ENCODE results near the gene TTLL5. TPM values are rescaled to one million over a fixed set of nuclear protein-coding genes. Genes with fewer than 3 reads are reported as not detected.

TTLL5 gene
- total RNA-seq, 1 donor from 2014 or later = 37.9 TPM

- POLR2A ChIA-PET = interaction anchor here (0.6 kb wide), 1 partner anchor 1714 kb away, joined by 4 read pairs; no protein-coding TSS in a partner anchor
- TF ChIP-seq, protein P1, sequence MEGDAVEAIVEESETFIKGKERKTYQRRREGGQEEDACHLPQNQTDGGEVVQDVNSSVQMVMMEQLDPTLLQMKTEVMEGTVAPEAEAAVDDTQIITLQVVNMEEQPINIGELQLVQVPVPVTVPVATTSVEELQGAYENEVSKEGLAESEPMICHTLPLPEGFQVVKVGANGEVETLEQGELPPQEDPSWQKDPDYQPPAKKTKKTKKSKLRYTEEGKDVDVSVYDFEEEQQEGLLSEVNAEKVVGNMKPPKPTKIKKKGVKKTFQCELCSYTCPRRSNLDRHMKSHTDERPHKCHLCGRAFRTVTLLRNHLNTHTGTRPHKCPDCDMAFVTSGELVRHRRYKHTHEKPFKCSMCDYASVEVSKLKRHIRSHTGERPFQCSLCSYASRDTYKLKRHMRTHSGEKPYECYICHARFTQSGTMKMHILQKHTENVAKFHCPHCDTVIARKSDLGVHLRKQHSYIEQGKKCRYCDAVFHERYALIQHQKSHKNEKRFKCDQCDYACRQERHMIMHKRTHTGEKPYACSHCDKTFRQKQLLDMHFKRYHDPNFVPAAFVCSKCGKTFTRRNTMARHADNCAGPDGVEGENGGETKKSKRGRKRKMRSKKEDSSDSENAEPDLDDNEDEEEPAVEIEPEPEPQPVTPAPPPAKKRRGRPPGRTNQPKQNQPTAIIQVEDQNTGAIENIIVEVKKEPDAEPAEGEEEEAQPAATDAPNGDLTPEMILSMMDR (IDR thresholded peaks at IDR 0.05) = no peak
- no peak overlapping the region for H3K4me3 Mint-ChIP-seq
Observed at GRCh38 chr14:75812622-75813021, 151.6 kb downstream of the TTLL5 start.

GRCh38 chr14:75820761-75821160 lies 159.7 kb downstream of the TTLL5 start:
- no peak overlapping the region for H3K27ac Mint-ChIP-seq
- ChIA-PET POLR2A (no interaction called here), CTCF (no interaction called here)

More at GRCh38 chr14:75812622-75813021, 151.6 kb downstream of the TTLL5 start:
- Mint-ChIP-seq H3K4me1 (no peaks in the 10 kb centered on the region), H3K36me3 (ENCODE audit: low read depth) (peaks cover 11% of the 10 kb centered on the region), H3K27me3 (no peaks in the 10 kb centered on the region), H3K9me3 (no peaks in the 10 kb centered on the region), H3K27ac (no peak overlapping the region)
- ATAC-seq (ENCODE audit: low read depth) = no peak
- CTCF ChIA-PET = no interaction called here
- intact Hi-C loops (cut with micrococcal nuclease) = no loop called here
- DNase-seq = no peak

DNA sequence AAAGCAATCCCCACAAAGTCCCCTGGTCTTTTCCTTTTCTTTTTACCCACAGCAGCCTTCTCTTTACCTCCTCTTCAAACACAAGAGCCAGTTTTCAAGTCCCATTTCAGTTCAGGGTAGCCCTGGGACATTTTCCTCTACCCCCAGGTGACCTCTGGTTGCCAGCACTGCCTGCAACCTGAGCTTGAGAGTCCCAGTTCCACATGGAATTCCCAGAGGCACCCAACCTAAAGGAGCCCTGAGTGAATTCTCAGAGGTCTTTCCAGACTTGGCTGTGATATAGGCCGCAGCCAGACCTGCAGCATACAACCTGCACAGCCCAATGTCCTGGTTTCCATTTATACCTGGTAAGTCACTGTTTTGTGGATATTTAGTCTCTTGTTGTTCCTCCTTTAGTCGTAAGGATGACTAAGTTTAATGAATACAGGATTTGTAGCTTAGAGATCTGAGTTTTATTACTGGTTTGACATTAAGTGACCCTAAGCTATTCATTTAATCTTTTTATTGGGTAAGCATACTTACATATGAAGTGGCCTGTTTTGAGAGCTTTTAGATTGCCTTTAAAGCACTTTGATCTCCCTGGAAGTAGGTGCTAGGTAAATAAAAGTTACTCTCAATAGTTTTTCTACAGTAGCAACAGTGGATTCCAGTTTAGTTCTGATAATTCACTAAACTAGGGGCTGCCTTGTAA lies 160.9 kb downstream of the TTLL5 start:
- Mint-ChIP-seq H3K9me3 (no peaks in the 10 kb centered on the region), H3K4me3 (no peak overlapping the region), H3K27ac (no peak overlapping the region), H3K36me3 (ENCODE audit: low read depth) (peaks cover 45% of the 10 kb centered on the region), H3K27me3 (no peaks in the 10 kb centered on the region), H3K4me1 (no peaks in the 10 kb centered on the region)
- no peak for DNase-seq
- no peak for ATAC-seq (ENCODE audit: low read depth)
- intact Hi-C loops (cut with micrococcal nuclease) = no loop called here
- POLR2A ChIA-PET = no interaction called here
- CTCF ChIA-PET = interaction anchor here (1.0 kb wide), 1 partner anchor 113 kb away, joined by 3 read pairs; no protein-coding TSS in a partner anchor
- TF ChIP-seq, protein P1 (IDR thresholded peaks at IDR 0.05) = no peak

More at GRCh38 chr14:75820761-75821160, 159.7 kb downstream of the TTLL5 start:
- Mint-ChIP-seq H3K27me3 (no peaks in the 10 kb centered on the region), H3K4me1 (no peaks in the 10 kb centered on the region), H3K36me3 (ENCODE audit: low read depth) (peaks cover 45% of the 10 kb centered on the region), H3K4me3 (no peak overlapping the region), H3K9me3 (no peaks in the 10 kb centered on the region)
- TF ChIP-seq, protein P1 (IDR thresholded peaks at IDR 0.05) = no peak
- ATAC-seq (ENCODE audit: low read depth) (no peak), DNase-seq (no peak)
- intact Hi-C loops (cut with micrococcal nuclease) = no loop called here

DNA sequence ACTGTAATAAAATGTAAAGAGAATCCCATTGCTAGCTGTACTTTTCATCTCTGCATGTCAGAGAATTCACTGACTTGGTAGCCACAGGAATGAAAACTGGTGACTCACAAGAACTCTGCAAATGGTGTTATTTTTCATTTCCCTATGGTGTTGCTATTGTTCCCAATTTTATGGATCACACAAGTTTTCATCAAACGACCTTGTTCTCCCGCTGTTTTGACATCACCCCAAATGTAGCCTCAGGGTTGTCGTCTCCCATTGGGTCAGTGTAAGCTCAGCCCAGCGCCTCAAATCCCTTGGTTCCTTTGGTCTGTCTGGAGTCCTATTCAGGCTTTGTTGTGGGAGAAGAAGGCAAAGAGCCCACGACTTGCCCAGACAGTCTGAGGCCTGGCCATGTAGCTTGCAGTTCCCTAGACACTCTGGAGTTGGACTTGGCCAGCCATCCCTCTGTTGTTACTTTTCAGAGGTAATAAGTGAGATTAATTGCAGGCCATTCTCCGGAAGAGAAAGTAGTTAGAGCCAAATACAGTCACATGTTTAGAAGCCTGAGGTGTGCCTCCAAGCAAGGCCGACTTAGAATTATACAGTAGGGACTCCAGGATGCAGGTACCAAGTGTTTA lies 161.6 kb downstream of the TTLL5 start:
- intact Hi-C loops (cut with micrococcal nuclease) = no loop called here

DNA sequence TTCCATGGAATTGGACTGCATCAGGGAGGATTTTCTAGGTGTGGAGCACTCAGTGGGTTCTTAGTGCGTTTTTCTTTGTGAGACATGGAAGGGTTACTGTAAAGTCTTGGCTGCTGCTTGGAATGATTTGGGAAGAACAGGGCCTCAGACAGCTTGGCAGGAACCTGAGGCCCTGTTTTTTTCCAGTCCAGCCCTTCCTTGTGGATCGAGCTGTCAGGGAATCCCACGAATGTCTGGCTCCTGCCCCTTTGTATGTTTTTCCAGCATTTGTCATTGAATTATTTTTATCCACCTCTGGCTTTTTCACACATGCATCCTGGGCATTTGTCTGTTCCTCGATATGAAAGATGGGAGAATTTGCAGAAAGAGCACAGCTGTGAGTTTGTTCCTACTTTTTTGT lies 162.3 kb downstream of the TTLL5 start:
- ChIA-PET POLR2A (no interaction called here), CTCF (no interaction called here)
- ATAC-seq (ENCODE audit: low read depth) = no peak
- no peaks in the 10 kb centered on the region for H3K9me3 Mint-ChIP-seq
- H3K36me3 Mint-ChIP-seq (ENCODE audit: low read depth) = peaks cover 40% of the 10 kb centered on the region
- H3K27me3 Mint-ChIP-seq = no peaks in the 10 kb centered on the region
- no peak for DNase-seq
- H3K27ac Mint-ChIP-seq = no peak overlapping the region
- intact Hi-C loops (cut with micrococcal nuclease) = no loop called here
- H3K4me1 Mint-ChIP-seq = no peaks in the 10 kb centered on the region
- TF ChIP-seq, protein P1 (IDR thresholded peaks at IDR 0.05) = no peak
- H3K4me3 Mint-ChIP-seq = no peak overlapping the region

More for the DNA sequence above, 161.6 kb downstream of the TTLL5 start:
- no peak overlapping the region for H3K27ac Mint-ChIP-seq
- TF ChIP-seq, protein P1 (IDR thresholded peaks at IDR 0.05) = no peak
- ATAC-seq (ENCODE audit: low read depth) (no peak), DNase-seq (no peak)
- no peaks in the 10 kb centered on the region for H3K27me3 Mint-ChIP-seq
- ChIA-PET POLR2A (no interaction called here), CTCF (interaction anchor here (1.0 kb wide), 1 partner anchor 114 kb away, joined by 3 read pairs; no protein-coding TSS in a partner anchor)
- H3K4me1 Mint-ChIP-seq = no peaks in the 10 kb centered on the region
- H3K36me3 Mint-ChIP-seq (ENCODE audit: low read depth) = peaks cover 40% of the 10 kb centered on the region
- H3K4me3 Mint-ChIP-seq = no peak overlapping the region
- H3K9me3 Mint-ChIP-seq = no peaks in the 10 kb centered on the region

All from activated B cell treated with CpG ODN at 0.5 μM for 24 hours (primary cell).